Transverse colon (tissue), 4 donors: ENCODE results near the gene RLN1. TPM values are rescaled to one million over a fixed set of nuclear protein-coding genes. Genes with fewer than 3 reads are reported as not detected.
"Not testable (repeated sequence)": the region's sequence is repeated elsewhere in the genome, so short reads cannot be mapped to it uniquely, and the experiment has no call there.

Experiments
- DNase-seq: peaks from one replicate; pipeline ENCODE4 v3.0.0-alpha.2; 2019
- H3K27ac ChIP-seq, 4 donors: fragments of 200-600 bp; sonication (generic); 2 replicates each; pipeline ENCODE4 v1.5.1; 2016 to 2018; ENCODE audit warnings: inconsistent platforms in 4 of 4
- H3K27me3 ChIP-seq: fragments of 200-600 bp; sonication (generic); 2 replicates; pipeline ENCODE4 v1.5.1; 2017; ENCODE audit warnings: inconsistent platforms
- H3K36me3 ChIP-seq, 4 donors: fragments of 200-600 bp; sonication (generic); 2 replicates each; pipeline ENCODE4 v1.5.1; 2017 to 2019; ENCODE audit warnings: inconsistent platforms in 4 of 4
- H3K4me1 ChIP-seq, 4 donors: fragments of 200-600 bp; sonication (generic); 2 replicates each; pipeline ENCODE4 v1.5.1; 2017 to 2020; ENCODE audit warnings: inconsistent platforms in 4 of 4
- H3K4me3 ChIP-seq, 4 donors: fragments of 200-600 bp; sonication (generic); 1 replicate in 1 of 4; 2 replicates in 3 of 4; pipeline versions ENCODE4 v1.5.1 to v1.6.1; 2017 to 2019; ENCODE audit warnings: inconsistent platforms in 4 of 4
- H3K9me3 ChIP-seq, 2 donors: fragments of 200-600 bp; sonication (generic); 2 replicates each; pipeline ENCODE4 v1.5.1; 2017 to 2019; ENCODE audit warnings: inconsistent platforms in 2 of 2
- EP300 ChIP-seq: sonication (generic); formaldehyde crosslinking; IDR thresholded peaks from one replicate; pipeline ENCODE4 v1.6.1; 2017; ENCODE audit warnings: antibody characterized with exemption, low read depth
- POLR2A ChIP-seq: fragments of 450-650 bp; IDR thresholded peaks from one replicate; pipeline ENCODE4 v1.6.1; 2016; ENCODE audit warnings: antibody characterized with exemption, mild to moderate bottlenecking, moderate library complexity
- POLR2AphosphoS5 ChIP-seq, 3 donors: sonication (generic); formaldehyde crosslinking; IDR thresholded peaks; one replicate each; pipeline ENCODE4 v1.6.1; 2016; ENCODE audit warnings: antibody characterized with exemption in 3 of 3
- WGBS, 2 donors: methylation state at CpG; one replicate each; pipeline ENCODE4 v1.1.5; 2018; ENCODE audit warnings: low coverage in 1 of 2; 5-methylcytosine and 5-hydroxymethylcytosine counted together
- in situ Hi-C, 4 donors: fragments of 200-750 bp; cut with MboI; loops; one replicate each; pipeline versions ENCODE4 v1.15.0 to v1.15.1; 2017; ENCODE audit warnings: low sequenced_read_pairs in 3 of 4, low pct_ligation_motif_present in 1 of 4, low pct_unique_long_range_greater_than_20kb in 1 of 4
- intact Hi-C: fragments of 100-400 bp; cut with DNase I; formaldehyde crosslinking; loops from one replicate; pipeline ENCODE4 v1.15.1; 2023; ENCODE audit warnings: low total_unique reads
- total RNA-seq, 4 donors: library from RNA; depleted of rRNA; stranded (reverse); fragments of >200 nt; gene quantifications; one replicate each; pipeline ENCODE4 v1.1.0, GENCODE V29; 2016
- TF ChIP-seq, protein P1 (sequence below), 5 experiments: fragments of 200-600 bp in 3 of 5; fragments of 450-650 bp in 2 of 5; sonication (generic) in 3 of 5; IDR thresholded peaks; 1 replicate in 2 of 5; 2 replicates in 3 of 5; pipeline ENCODE4 v1.5.1; 2016 to 2017; ENCODE audit warnings: antibody characterized with exemption in 5 of 5, inconsistent platforms in 3 of 5, mild to moderate bottlenecking in 2 of 5, moderate library complexity in 1 of 5

RLN1 gene, protein sequence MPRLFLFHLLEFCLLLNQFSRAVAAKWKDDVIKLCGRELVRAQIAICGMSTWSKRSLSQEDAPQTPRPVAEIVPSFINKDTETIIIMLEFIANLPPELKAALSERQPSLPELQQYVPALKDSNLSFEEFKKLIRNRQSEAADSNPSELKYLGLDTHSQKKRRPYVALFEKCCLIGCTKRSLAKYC
- under 1 TPM in 1 of 4 donors, not detected in 3; 0.79 TPM for total RNA-seq

DNA sequence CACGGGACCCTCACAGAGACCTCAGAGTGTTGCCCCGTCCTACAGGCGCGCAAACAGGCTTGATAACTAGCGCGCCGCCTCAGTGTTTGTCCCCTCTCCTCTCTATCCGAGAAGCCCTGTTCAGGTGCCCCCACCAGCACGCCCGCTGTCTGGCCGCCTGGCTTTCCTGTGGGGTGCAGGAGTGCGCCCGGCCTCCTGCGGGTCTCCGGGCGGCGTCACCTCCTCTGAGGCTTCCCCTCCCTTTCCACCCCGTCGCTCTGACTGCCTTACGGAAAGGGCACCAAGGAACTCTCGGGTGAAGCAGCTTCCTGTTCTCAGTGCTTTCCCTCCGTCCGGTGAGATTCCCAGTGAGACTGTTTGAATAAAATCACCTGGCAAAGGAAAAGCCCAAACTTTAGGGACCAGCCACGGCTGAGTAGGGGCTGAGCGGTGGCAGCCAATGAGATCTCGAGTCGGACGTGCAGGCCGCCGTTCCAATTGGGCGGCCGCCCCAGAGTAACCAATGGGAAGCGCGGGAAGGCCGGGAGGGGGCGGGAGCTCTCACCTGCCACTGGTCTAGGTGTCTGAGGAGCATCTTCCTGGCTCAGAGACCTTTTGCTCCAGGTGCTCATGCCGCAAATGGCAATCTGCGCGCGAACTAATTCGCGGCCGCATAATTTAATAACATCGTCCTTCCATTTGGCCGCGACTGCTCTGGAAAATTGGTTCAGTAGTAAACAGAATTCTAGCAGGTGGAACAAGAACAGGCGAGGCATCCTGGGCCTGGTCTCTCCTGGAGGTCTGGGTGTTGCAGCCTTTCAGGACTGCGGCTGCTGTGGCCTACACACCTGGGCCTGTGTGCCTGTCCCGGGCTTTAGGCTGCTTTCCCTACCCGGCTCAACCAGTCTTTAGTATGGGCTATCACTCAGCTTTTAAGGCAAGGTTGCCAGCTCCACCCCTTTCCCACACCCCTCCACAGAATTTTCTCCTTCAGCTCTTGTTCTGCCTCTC lies at the start of gene RLN1:
Gene RLN1, minus strand, starts transcription at position 885 of the 990 bp plus-strand sequence. Its CDS starts 130 bp downstream, at position 755.
- H3K4me3 ChIP-seq, H3K36me3 ChIP-seq, H3K27me3 ChIP-seq, in situ Hi-C loops, H3K27ac ChIP-seq, DNase-seq, H3K9me3 ChIP-seq, H3K4me1 ChIP-seq, intact Hi-C loops: not testable (repeated sequence)
- 23 to 40% methylated on average over 1 to 14 of the region's 50 CpGs for WGBS, 2 donors

DNA sequence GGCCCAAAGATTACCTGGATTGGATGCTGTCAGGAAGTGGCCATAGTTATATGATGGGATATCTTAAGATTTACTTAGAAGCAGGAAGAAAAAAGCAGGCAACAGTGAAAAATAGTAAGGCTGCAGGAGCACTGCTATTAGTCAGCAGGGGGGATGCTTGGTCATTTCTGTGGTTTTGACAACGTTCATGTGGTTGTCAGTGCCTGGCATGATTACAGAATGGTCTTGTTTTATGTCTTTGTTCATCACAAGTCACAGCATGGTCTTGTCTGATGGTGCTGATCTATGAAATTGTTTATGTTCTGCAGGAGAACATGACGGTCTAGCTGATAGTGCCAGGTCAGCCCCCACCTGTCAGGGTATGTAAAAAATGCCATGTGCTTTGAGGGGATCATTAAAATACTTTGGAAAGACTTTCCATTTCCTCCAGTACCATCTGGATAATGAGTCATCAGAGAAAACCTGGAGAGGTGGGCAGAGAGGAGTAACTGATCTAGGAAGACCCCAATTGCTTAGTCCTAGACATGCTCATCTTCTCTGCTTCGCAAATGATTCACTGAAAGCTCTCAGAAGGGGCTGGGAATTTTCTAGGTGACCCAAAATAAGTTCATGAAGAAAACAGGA lies 49.5 kb upstream of the RLN1 start:
- no peak for DNase-seq
- in situ Hi-C loops (no loop called here), intact Hi-C loops (no loop called here)
- Histone ChIP-seq H3K4me3 (no peak overlapping the region), H3K27ac (no peak overlapping the region), H3K36me3 (no peaks in the 10 kb centered on the region), H3K4me1 (no peaks in the 10 kb centered on the region), H3K9me3 (no peaks in the 10 kb centered on the region), H3K27me3 (no peaks in the 10 kb centered on the region)
- TF ChIP-seq POLR2A = no peak
- no peak for TF ChIP-seq EP300
- TF ChIP-seq, protein P1, sequence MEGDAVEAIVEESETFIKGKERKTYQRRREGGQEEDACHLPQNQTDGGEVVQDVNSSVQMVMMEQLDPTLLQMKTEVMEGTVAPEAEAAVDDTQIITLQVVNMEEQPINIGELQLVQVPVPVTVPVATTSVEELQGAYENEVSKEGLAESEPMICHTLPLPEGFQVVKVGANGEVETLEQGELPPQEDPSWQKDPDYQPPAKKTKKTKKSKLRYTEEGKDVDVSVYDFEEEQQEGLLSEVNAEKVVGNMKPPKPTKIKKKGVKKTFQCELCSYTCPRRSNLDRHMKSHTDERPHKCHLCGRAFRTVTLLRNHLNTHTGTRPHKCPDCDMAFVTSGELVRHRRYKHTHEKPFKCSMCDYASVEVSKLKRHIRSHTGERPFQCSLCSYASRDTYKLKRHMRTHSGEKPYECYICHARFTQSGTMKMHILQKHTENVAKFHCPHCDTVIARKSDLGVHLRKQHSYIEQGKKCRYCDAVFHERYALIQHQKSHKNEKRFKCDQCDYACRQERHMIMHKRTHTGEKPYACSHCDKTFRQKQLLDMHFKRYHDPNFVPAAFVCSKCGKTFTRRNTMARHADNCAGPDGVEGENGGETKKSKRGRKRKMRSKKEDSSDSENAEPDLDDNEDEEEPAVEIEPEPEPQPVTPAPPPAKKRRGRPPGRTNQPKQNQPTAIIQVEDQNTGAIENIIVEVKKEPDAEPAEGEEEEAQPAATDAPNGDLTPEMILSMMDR (IDR thresholded peaks at IDR 0.05) = no peak
- TF ChIP-seq POLR2AphosphoS5 (IDR thresholded peaks at IDR 0.05) = no peak
- WGBS, 2 donors = 50 to 56% methylated on average over 3 of the region's 3 CpGs

DNA sequence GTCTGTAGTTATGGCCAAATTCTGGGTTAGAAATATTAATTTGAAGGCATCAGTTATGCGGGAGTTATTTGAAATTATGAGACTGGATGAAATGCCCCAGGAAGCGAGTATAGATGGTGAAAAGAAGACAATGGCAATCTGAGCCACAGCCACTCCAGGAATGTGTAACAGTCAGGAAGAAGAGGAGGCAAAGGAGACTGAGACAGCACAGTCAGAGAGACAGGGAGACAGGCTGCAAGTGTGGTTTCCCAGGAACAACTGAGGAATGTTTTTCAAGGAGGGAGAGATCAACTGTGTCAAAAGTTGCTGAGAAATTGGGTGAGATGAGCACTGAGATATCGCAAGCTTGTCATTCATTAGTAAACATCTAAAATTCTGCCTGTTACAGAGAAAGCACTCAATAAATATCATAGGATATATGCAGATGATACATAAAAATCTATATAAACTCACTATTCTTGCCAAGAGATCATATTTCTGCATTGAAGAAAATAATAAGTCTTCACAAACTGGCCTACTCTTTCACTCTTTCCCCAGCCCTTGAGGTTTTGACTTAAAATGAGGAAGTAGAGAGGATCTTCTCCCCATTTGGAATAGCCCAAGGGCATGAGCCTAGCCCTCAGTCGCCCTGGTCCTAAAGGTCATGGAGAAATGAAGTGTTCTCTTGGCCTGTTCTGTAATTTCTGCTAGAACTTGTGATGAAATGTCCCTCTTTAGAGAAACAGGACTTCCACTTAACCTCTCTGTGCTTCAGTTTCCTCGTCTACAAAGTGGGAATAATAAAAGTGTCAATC lies 48.5 kb upstream of the RLN1 start:
- H3K36me3 ChIP-seq = no peaks in the 10 kb centered on the region
- H3K4me3 ChIP-seq = no peak overlapping the region
- H3K27ac ChIP-seq = no peak overlapping the region
- in situ Hi-C loops (no loop called here), intact Hi-C loops (no loop called here)
- DNase-seq = no peak
- 82 to 100% methylated on average over 4 to 5 of the region's 5 CpGs for WGBS, 2 donors
- TF ChIP-seq POLR2A = no peak
- no peak for TF ChIP-seq POLR2AphosphoS5 (IDR thresholded peaks at IDR 0.05)
- TF ChIP-seq EP300 = no peak
- TF ChIP-seq, protein P1 (IDR thresholded peaks at IDR 0.05) = no peak
- no peaks in the 10 kb centered on the region for H3K9me3 ChIP-seq
- H3K4me1 ChIP-seq = no peaks in the 10 kb centered on the region
- H3K27me3 ChIP-seq = no peaks in the 10 kb centered on the region

DNA sequence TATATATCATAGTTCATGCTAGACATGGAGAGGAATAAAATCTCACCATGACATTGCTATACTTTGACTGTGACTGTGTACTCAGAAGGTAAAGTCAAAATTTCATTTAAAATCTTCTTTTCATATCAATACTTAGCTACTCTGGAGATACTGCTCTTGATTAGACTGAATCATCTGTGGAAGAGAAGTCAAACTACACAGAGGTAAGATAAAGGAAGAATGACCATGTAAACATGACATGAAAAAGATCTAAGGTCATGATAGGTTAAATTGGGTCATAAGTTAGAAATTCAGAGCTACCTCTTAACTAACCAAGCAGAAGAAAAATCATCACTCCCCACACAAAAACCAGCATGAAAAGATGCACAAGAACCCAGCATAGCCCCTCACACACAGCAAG lies 44.8 kb upstream of the RLN1 start:
- Histone ChIP-seq H3K4me3 (no peak overlapping the region), H3K4me1 (no peaks in the 10 kb centered on the region), H3K27ac (no peak overlapping the region), H3K36me3 (no peaks in the 10 kb centered on the region), H3K9me3 (no peaks in the 10 kb centered on the region), H3K27me3 (no peaks in the 10 kb centered on the region)
- in situ Hi-C loops = no loop called here
- intact Hi-C loops = no loop called here
- TF ChIP-seq, protein P1 (IDR thresholded peaks at IDR 0.05) = no peak
- TF ChIP-seq EP300 (no peak), POLR2A (no peak), POLR2AphosphoS5 (IDR thresholded peaks at IDR 0.05) (no peak)
- no peak for DNase-seq
